Bronchial epithelial cell (primary cell): Measurements from ENCODE around the gene SMCHD1. TPM values are rescaled to one million over a fixed set of nuclear protein-coding genes. Genes with fewer than 3 reads are reported as not detected.

Experiments used
- DNase-seq: peaks from one replicate; pipeline ENCODE4 v3.0.0-alpha.2; 2010; ENCODE audit warnings: low read depth
- FAIRE-seq: peaks from 2 replicates; lab custom pipeline; 2011; peaks lifted over from hg19 to GRCh38; lab: Jason Lieb, UNC
- H3K27me3 ChIP-seq: 2 replicates; pipeline ENCODE4 v1.5.1; 2011; ENCODE audit warnings: low read length; ENCODE audit not compliant: control insufficient read depth, insufficient read depth
- H3K36me3 ChIP-seq: 2 replicates; pipeline ENCODE4 v1.5.1; 2011; ENCODE audit warnings: low read length; ENCODE audit not compliant: control insufficient read depth, insufficient read depth
- H3K4me3 ChIP-seq: 2 replicates; pipeline ENCODE4 v1.5.1; 2011; ENCODE audit warnings: mild to moderate bottlenecking, low read depth, low read length, control low read depth
- CTCF ChIP-seq: IDR thresholded peaks from 2 replicates; pipeline ENCODE4 v1.5.1; 2011; ENCODE audit warnings: mild to moderate bottlenecking, moderate library complexity, low read length, control low read depth, inconsistent platforms; ENCODE audit not compliant: insufficient read depth, severe bottlenecking
- total RNA-seq: library from RNA; depleted of rRNA; stranded (reverse); fragments of >200 nt; gene quantifications from 2 replicates; pipeline ENCODE4 v1.2.1, GENCODE V29; 2014

The SMCHD1 gene
- total RNA-seq, 1 donor from 2014 or later, result 45.3 TPM

- peaks cover 2% of the 10 kb centered on the region for H3K36me3 ChIP-seq
- no peak for TF ChIP-seq CTCF
- peak; percentile 20 for DNase-seq
- H3K4me3 ChIP-seq, result no peak overlapping the region
- FAIRE-seq, result no peak
- no peaks in the 10 kb centered on the region for H3K27me3 ChIP-seq
Measured at GRCh38 chr18:2680216-2680792, 24.8 kb downstream of the SMCHD1 start.

GRCh38 chr18:2681993-2682603, 26.6 kb downstream of the SMCHD1 start:
- no peak for FAIRE-seq
- H3K4me3 ChIP-seq, result no peak overlapping the region
- H3K36me3 ChIP-seq, result no peaks in the 10 kb centered on the region
- no peaks in the 10 kb centered on the region for H3K27me3 ChIP-seq
- no peak for TF ChIP-seq CTCF
- DNase-seq, result no peak

- TF ChIP-seq CTCF, result no peak
- Histone ChIP-seq H3K4me3 (no peak overlapping the region), H3K27me3 (no peaks in the 10 kb centered on the region), H3K36me3 (no peaks in the 10 kb centered on the region)
- DNase-seq, result no peak
- no peak for FAIRE-seq
Measured at GRCh38 chr18:2683055-2683454, 27.5 kb downstream of the SMCHD1 start.

DNA sequence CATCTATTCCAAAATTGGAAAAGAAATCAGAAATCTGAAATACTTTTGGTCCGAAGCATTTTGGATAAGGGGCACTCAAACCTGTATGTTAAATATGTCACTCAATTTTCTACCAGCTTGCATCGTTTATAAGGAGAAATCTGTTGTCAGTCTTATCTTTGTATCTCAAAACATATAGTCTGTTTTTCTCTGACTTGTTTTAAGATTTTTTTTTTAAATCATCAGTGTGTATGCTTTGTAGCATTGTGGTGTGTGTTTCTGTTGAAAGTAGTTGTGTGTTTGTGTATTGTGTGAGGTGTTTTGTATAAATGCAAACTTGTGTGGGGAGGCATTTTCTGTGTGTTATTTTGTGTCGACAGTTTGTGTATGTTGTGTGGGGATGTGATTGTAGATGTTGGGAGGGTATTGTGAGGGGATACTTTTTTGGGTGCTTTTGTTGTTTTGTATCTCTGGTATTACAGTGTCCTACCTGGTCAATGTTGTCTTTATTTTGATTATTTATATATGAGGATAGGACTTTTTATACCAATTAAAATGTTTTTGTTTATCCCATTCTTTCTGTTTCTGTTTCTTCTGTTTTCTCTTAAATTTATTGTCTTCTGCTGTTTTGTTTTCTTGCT, 30.9 kb downstream of the SMCHD1 start:
- TF ChIP-seq CTCF, result no peak
- H3K36me3 ChIP-seq, result no peaks in the 10 kb centered on the region
- FAIRE-seq (no peak), DNase-seq (no peak)
- H3K4me3 ChIP-seq, result no peak overlapping the region
- no peaks in the 10 kb centered on the region for H3K27me3 ChIP-seq

GRCh38 chr18:2687390-2688001, 32.0 kb downstream of the SMCHD1 start:
- Histone ChIP-seq H3K27me3 (no peaks in the 10 kb centered on the region), H3K36me3 (no peaks in the 10 kb centered on the region), H3K4me3 (no peak overlapping the region)
- FAIRE-seq (no peak), DNase-seq (no peak)
- TF ChIP-seq CTCF, result no peak
